Keratinocyte (primary cell): ENCODE measurements around the gene PTPRN2. TPM values are rescaled to one million over a fixed set of nuclear protein-coding genes. Genes with fewer than 3 reads are reported as not detected.

Experiments used
- DNase-seq: peaks from one replicate; pipeline ENCODE4 v3.0.0-alpha.2; 2011; ENCODE audit warnings: low read depth, missing footprints, low spot score
- FAIRE-seq: peaks from 2 replicates; lab custom pipeline; 2011; peaks lifted over from hg19 to GRCh38; lab: Jason Lieb, UNC
- H2AFZ ChIP-seq: 2 replicates; pipeline ENCODE4 v1.6.0; 2012; ENCODE audit warnings: low read length, control low read depth, inconsistent platforms; ENCODE audit not compliant: control insufficient read depth
- H3K27ac ChIP-seq: 2 replicates; pipeline ENCODE4 v1.5.1; 2011; ENCODE audit warnings: low read length; ENCODE audit not compliant: control insufficient read depth, insufficient read depth
- H3K27me3 ChIP-seq: 3 replicates; pipeline ENCODE4 v1.6.0; 2011; ENCODE audit warnings: low read length; ENCODE audit not compliant: control insufficient read depth, insufficient read depth; ENCODE audit errors: extremely low read depth
- H3K36me3 ChIP-seq, 2 experiments: 2 replicates in 1 of 2; 3 replicates in 1 of 2; pipeline ENCODE4 v1.5.1; 2011; ENCODE audit warnings: low read length in 2 of 2, mild to moderate bottlenecking in 1 of 2; ENCODE audit not compliant: control insufficient read depth in 2 of 2, insufficient read depth in 2 of 2; ENCODE audit errors: extremely low read depth in 1 of 2
- H3K4me1 ChIP-seq: 3 replicates; pipeline ENCODE4 v1.5.1; 2011; ENCODE audit warnings: low read length; ENCODE audit not compliant: control insufficient read depth, insufficient read depth; ENCODE audit errors: extremely low read depth
- H3K4me2 ChIP-seq: 3 replicates; pipeline ENCODE4 v1.6.0; 2011; ENCODE audit warnings: low read depth, low read length; ENCODE audit not compliant: control insufficient read depth, insufficient read depth; ENCODE audit errors: extremely low read depth
- H3K4me3 ChIP-seq, 3 experiments: fragments of 200-600 bp in 1 of 3; sonication (generic) in 1 of 3; 2 replicates in 2 of 3; 3 replicates in 1 of 3; pipeline ENCODE4 v1.5.1; 2011 to 2016; ENCODE audit warnings: low read length in 3 of 3, mild to moderate bottlenecking in 3 of 3, control low read depth in 2 of 3, inconsistent platforms in 1 of 3, low read depth in 1 of 3, mixed read lengths in 1 of 3, mixed run types in 1 of 3, moderate library complexity in 1 of 3; ENCODE audit not compliant: control insufficient read depth in 2 of 3, insufficient read depth in 2 of 3; ENCODE audit errors: extremely low read depth in 1 of 3
- H3K79me2 ChIP-seq: 2 replicates; pipeline ENCODE4 v1.6.0; 2012; ENCODE audit warnings: low read length; ENCODE audit not compliant: control insufficient read depth, insufficient read depth
- H3K9ac ChIP-seq: 3 replicates; pipeline ENCODE4 v1.6.0; 2011; ENCODE audit warnings: low read length; ENCODE audit not compliant: control insufficient read depth, insufficient read depth; ENCODE audit errors: extremely low read depth
- H3K9me1 ChIP-seq: 3 replicates; pipeline ENCODE4 v1.6.0; 2011; ENCODE audit warnings: low read length; ENCODE audit not compliant: control insufficient read depth, insufficient read depth; ENCODE audit errors: extremely low read depth
- H3K9me3 ChIP-seq: 2 replicates; pipeline ENCODE4 v1.5.1; 2012; ENCODE audit warnings: low read depth, low read length; ENCODE audit not compliant: control insufficient read depth
- H4K20me1 ChIP-seq: 3 replicates; pipeline ENCODE4 v1.6.0; 2011; ENCODE audit warnings: low read length; ENCODE audit not compliant: control insufficient read depth, insufficient read depth; ENCODE audit errors: extremely low read depth
- EZH2 ChIP-seq: IDR thresholded peaks from one replicate; pipeline ENCODE4 v1.6.1; 2012; ENCODE audit warnings: inconsistent platforms, mild to moderate bottlenecking, low read length, moderate library complexity
- dilution Hi-C: fragments of 300-500 bp; cut with MboI; formaldehyde crosslinking; loops from one replicate; pipeline ENCODE4 v1.7.0; 2020; ENCODE audit warnings: low sequenced_read_pairs; ENCODE audit not compliant: extremely low pct_ligation_motif_present
- polyA plus RNA-seq, 5 experiments: library from polyadenylated mRNA; depleted of rRNA in 3 of 5; stranded (reverse) in 3 of 5; stranded (forward) in 1 of 5; unstranded in 1 of 5; fragments of >200 nt; gene quantifications; 1 replicate in 1 of 5; 2 replicates in 3 of 5; 3 replicates in 1 of 5; pipeline versions ENCODE4 v1.2.1 to v1.2.3, GENCODE V29; 2011 to 2012; ENCODE audit warnings: missing spikeins in 2 of 5, low read depth in 1 of 5, low replicate concordance in 1 of 5
- TF ChIP-seq, protein P1 (sequence below), 3 experiments: IDR thresholded peaks in 1 of 3; conservative IDR thresholded peaks in 1 of 3; optimal IDR thresholded peaks in 1 of 3; 2 replicates in 2 of 3; 3 replicates in 1 of 3; pipeline versions ENCODE3 to v1.5.1; 2011; ENCODE audit warnings: low read length in 3 of 3, mild to moderate bottlenecking in 3 of 3, moderate library complexity in 2 of 3, control low read depth in 1 of 3, inconsistent platforms in 1 of 3; ENCODE audit not compliant: insufficient read depth in 2 of 3; ENCODE audit errors: extremely low read depth in 1 of 3

Gene PTPRN2
- polyA plus RNA-seq, 1 donor (not counting 4 experiments of a cell fraction or from before 2014, with no cell fraction given), result not detected

DNA sequence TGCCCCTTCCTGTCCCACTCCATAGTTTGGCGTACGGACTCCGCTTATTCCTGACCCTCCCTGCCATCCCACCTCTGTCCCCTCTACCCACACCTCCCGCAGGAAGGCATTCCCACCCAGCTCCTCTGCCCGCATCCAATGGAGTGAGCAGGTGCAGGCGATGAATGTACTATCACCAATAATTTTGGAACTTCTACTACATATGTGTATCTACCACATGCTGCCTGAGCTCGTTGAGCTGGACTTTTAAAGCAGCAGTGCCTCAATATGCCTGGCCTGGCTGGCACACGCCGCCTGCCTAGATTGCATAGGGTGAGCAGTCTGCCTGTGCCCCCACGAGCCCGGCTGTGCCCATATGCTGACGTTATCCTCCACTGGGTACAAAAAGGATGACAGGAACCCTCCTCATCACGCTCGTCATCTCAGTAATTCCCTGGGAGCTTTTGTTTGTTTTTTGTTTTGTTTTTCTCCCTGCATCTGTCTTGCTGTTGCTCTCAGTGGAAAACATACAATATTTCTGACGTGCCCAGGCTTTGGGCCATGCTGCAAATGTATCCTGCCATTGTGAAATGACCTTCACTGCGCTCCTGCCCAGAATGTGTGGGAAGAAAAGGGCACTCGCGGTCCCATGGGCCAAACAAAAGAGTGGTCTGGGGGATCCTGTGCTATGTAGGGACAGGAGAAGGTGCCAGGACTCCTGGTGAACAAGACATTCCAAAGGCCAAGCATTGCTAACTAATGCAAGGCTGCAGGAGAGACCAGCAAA lies 302.8 kb downstream of the PTPRN2 start:
- H3K79me2 ChIP-seq, result no peaks in the 10 kb centered on the region
- H4K20me1 ChIP-seq, result no peaks in the 10 kb centered on the region
- dilution Hi-C loops, result no loop called here
- no peak for TF ChIP-seq EZH2
- TF ChIP-seq, protein P1, sequence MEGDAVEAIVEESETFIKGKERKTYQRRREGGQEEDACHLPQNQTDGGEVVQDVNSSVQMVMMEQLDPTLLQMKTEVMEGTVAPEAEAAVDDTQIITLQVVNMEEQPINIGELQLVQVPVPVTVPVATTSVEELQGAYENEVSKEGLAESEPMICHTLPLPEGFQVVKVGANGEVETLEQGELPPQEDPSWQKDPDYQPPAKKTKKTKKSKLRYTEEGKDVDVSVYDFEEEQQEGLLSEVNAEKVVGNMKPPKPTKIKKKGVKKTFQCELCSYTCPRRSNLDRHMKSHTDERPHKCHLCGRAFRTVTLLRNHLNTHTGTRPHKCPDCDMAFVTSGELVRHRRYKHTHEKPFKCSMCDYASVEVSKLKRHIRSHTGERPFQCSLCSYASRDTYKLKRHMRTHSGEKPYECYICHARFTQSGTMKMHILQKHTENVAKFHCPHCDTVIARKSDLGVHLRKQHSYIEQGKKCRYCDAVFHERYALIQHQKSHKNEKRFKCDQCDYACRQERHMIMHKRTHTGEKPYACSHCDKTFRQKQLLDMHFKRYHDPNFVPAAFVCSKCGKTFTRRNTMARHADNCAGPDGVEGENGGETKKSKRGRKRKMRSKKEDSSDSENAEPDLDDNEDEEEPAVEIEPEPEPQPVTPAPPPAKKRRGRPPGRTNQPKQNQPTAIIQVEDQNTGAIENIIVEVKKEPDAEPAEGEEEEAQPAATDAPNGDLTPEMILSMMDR (optimal IDR thresholded peaks at IDR 0.05 in 1 of 3, IDR thresholded peaks at IDR 0.05 in 1 of 3, conservative IDR thresholded peaks at IDR 0.05 in 1 of 3; ENCODE audit: extremely low read depth in 1 of 3, insufficient read depth in 2 of 3, low read length in 3 of 3), result no peak
- FAIRE-seq (no peak), DNase-seq (no peak)
- H3K36me3 ChIP-seq, result no peaks in the 10 kb centered on the region
- H3K9me3 ChIP-seq, result peaks cover 14% of the 10 kb centered on the region
- H3K27ac ChIP-seq, result no peak overlapping the region
- H3K9ac ChIP-seq, result no peak overlapping the region
- no peak overlapping the region for H2AFZ ChIP-seq
- H3K4me1 ChIP-seq, result no peaks in the 10 kb centered on the region
- no peaks in the 10 kb centered on the region for H3K9me1 ChIP-seq
- H3K4me3 ChIP-seq, result no peak overlapping the region
- no peaks in the 10 kb centered on the region for H3K27me3 ChIP-seq
- no peak overlapping the region for H3K4me2 ChIP-seq

DNA sequence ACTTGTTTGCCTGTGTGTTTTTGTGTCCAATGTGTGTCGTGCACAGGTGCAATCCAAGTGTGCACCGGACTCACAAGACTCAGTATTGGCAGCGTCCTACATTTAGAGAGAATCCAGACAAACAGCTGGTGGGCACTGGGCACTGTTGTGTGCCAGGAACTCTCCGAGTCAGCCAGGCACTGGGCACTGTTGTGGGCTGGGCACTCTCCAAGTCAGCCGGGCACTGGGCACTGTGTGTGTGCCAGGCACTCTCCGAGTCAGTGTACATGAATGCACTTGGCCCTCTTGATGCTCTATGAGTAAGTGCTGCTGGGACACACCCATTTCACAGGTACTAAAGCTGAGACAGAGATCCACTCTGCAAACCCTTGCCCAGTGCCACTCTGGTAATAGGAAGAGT lies 303.5 kb downstream of the PTPRN2 start:
- Histone ChIP-seq H3K4me3 (no peak overlapping the region), H3K36me3 (no peaks in the 10 kb centered on the region), H3K9me1 (no peaks in the 10 kb centered on the region), H3K4me2 (no peak overlapping the region), H3K27ac (no peak overlapping the region), H3K9me3 (peaks cover 13% of the 10 kb centered on the region), H3K79me2 (no peaks in the 10 kb centered on the region), H2AFZ (no peak overlapping the region), H3K9ac (no peak overlapping the region), H4K20me1 (no peaks in the 10 kb centered on the region), H3K4me1 (no peaks in the 10 kb centered on the region), H3K27me3 (no peaks in the 10 kb centered on the region)
- dilution Hi-C loops, result no loop called here
- FAIRE-seq (no peak), DNase-seq (no peak)
- TF ChIP-seq, protein P1 (optimal IDR thresholded peaks at IDR 0.05 in 1 of 3, IDR thresholded peaks at IDR 0.05 in 1 of 3, conservative IDR thresholded peaks at IDR 0.05 in 1 of 3; ENCODE audit: extremely low read depth in 1 of 3, insufficient read depth in 2 of 3, low read length in 3 of 3), result no peak
- TF ChIP-seq EZH2, result no peak
